Nephron (organoid): ENCODE results near the gene GSTT2.

Experiments
- H3K27ac Mint-ChIP-seq, 3 experiments: 2 replicates each; pipeline ENCODE4 v1.8.0; 2020; ENCODE audit warnings: mixed read lengths in 3 of 3, mild to moderate bottlenecking in 2 of 3, moderate library complexity in 1 of 3
- H3K27me3 Mint-ChIP-seq: 2 replicates; pipeline ENCODE4 v1.8.0; 2021; ENCODE audit warnings: low read depth, mild to moderate bottlenecking, moderate library complexity, mixed read lengths
- H3K36me3 Mint-ChIP-seq: 2 replicates; pipeline ENCODE4 v1.8.0; 2020; ENCODE audit warnings: low read depth, mixed read lengths
- H3K4me1 Mint-ChIP-seq: 2 replicates; pipeline ENCODE4 v1.8.0; 2020; ENCODE audit warnings: mixed read lengths
- H3K4me3 Mint-ChIP-seq, 3 experiments: 2 replicates each; pipeline ENCODE4 v1.8.0; 2020; ENCODE audit warnings: mild to moderate bottlenecking in 3 of 3, mixed read lengths in 3 of 3, moderate library complexity in 2 of 3
- H3K9me3 Mint-ChIP-seq: 2 replicates; pipeline ENCODE4 v1.8.0; 2020; ENCODE audit warnings: mixed read lengths
- CTCF ChIP-seq, 3 experiments: fragments of 200-600 bp; sonication (generic); IDR thresholded peaks; one replicate each; pipeline ENCODE4 v1.5.0; 2021; ENCODE audit warnings: antibody characterized with exemption in 3 of 3; ENCODE audit not compliant: unreplicated experiment in 3 of 3

The GSTT2 gene

GRCh38 chr22:24029304-24029703 lies 49.4 kb downstream of the GSTT2 start:
- no peak overlapping the region for H3K27ac Mint-ChIP-seq
- H3K4me3 Mint-ChIP-seq, result no peak overlapping the region
- no peak for TF ChIP-seq CTCF (IDR thresholded peaks at IDR 0.05; ENCODE audit: unreplicated experiment in 3 of 3)
- H3K27me3 Mint-ChIP-seq, result no peaks in the 10 kb centered on the region
- peaks cover 17% of the 10 kb centered on the region for H3K4me1 Mint-ChIP-seq
- peaks cover 30% of the 10 kb centered on the region for H3K36me3 Mint-ChIP-seq
- peaks cover 8% of the 10 kb centered on the region for H3K9me3 Mint-ChIP-seq

GRCh38 chr22:24030186-24030702 lies 50.3 kb downstream of the GSTT2 start:
- TF ChIP-seq CTCF (IDR thresholded peaks at IDR 0.05; ENCODE audit: unreplicated experiment in 3 of 3), result no peak
- H3K4me3 Mint-ChIP-seq, result no peak overlapping the region
- no peaks in the 10 kb centered on the region for H3K9me3 Mint-ChIP-seq
- peaks cover 17% of the 10 kb centered on the region for H3K4me1 Mint-ChIP-seq
- no peak overlapping the region for H3K27ac Mint-ChIP-seq
- peaks cover 21% of the 10 kb centered on the region for H3K36me3 Mint-ChIP-seq
- no peaks in the 10 kb centered on the region for H3K27me3 Mint-ChIP-seq
